ENCODE measurements around the gene SCRT2.

- TF ChIP-seq, protein P1, sequence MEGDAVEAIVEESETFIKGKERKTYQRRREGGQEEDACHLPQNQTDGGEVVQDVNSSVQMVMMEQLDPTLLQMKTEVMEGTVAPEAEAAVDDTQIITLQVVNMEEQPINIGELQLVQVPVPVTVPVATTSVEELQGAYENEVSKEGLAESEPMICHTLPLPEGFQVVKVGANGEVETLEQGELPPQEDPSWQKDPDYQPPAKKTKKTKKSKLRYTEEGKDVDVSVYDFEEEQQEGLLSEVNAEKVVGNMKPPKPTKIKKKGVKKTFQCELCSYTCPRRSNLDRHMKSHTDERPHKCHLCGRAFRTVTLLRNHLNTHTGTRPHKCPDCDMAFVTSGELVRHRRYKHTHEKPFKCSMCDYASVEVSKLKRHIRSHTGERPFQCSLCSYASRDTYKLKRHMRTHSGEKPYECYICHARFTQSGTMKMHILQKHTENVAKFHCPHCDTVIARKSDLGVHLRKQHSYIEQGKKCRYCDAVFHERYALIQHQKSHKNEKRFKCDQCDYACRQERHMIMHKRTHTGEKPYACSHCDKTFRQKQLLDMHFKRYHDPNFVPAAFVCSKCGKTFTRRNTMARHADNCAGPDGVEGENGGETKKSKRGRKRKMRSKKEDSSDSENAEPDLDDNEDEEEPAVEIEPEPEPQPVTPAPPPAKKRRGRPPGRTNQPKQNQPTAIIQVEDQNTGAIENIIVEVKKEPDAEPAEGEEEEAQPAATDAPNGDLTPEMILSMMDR (IDR thresholded peaks at IDR 0.05), result no peak
- no peak for TF ChIP-seq ZFX (IDR thresholded peaks at IDR 0.05; ENCODE audit: borderline replicate concordance)
Observed at GRCh38 chr20:710780-711450, 35.3 kb upstream of the SCRT2 start.

All from 22Rv1 (cell line).